GM18873 (cell line): ENCODE data around the gene PFN3.
"Not testable (repeated sequence)": the region's sequence is repeated elsewhere in the genome, so short reads cannot be mapped to it uniquely, and the experiment has no call there.

Experiments
- ATAC-seq: cut with Tn5 transposase; IDR thresholded peaks from one replicate; pipeline ENCODE4 v1.9.1; 2021; ENCODE audit warnings: mild to moderate bottlenecking, moderate library complexity, moderate number of reproducible peaks; ENCODE audit not compliant: unreplicated experiment, low FRiP score

The PFN3 gene

GRCh38 chr5:177425801-177426565 lies 25.5 kb upstream of the PFN3 start:
- ATAC-seq = peak; percentile 85

- no peak for ATAC-seq
Observed at GRCh38 chr5:177425196-177425800, 24.8 kb upstream of the PFN3 start.

- ATAC-seq = no peak
Observed at GRCh38 chr5:177423671-177424070, 23.2 kb upstream of the PFN3 start.

- ATAC-seq = no peak
Observed at GRCh38 chr5:177421062-177421798, 20.8 kb upstream of the PFN3 start.

- ATAC-seq = not testable (repeated sequence)
Observed at GRCh38 chr5:177420472-177420871, 20.0 kb upstream of the PFN3 start.

GRCh38 chr5:177419046-177419445 lies 18.6 kb upstream of the PFN3 start:
- ATAC-seq = no peak

- not testable (repeated sequence) for ATAC-seq
Observed at GRCh38 chr5:177417081-177417480, 16.6 kb upstream of the PFN3 start.

- ATAC-seq = no peak
Observed at GRCh38 chr5:177414481-177414880, 14.0 kb upstream of the PFN3 start.

- no peak for ATAC-seq
Observed at GRCh38 chr5:177412603-177413233, 12.3 kb upstream of the PFN3 start.

GRCh38 chr5:177410575-177410974 lies 10.1 kb upstream of the PFN3 start:
- ATAC-seq = no peak

- no peak for ATAC-seq
Observed at GRCh38 chr5:177409043-177409801, 8.8 kb upstream of the PFN3 start, which contains the start of gene F12. F12 (minus strand) TSS chr5:177409564; CDS start chr5:177409527, 37 bp downstream.

GRCh38 chr5:177405805-177406204 lies 5.3 kb upstream of the PFN3 start:
- no peak for ATAC-seq

- no peak for ATAC-seq
Observed at GRCh38 chr5:177405312-177405711, 4.9 kb upstream of the PFN3 start.

- ATAC-seq = no peak
Observed at GRCh38 chr5:177404641-177405179, 4.2 kb upstream of the PFN3 start.

GRCh38 chr5:177403792-177404640 lies 3.6 kb upstream of the PFN3 start:
- ATAC-seq = peak; percentile 79

- peak; percentile 13 for ATAC-seq
Observed at GRCh38 chr5:177403102-177403791, 2.8 kb upstream of the PFN3 start.

GRCh38 chr5:177402271-177403043 lies 2.0 kb upstream of the PFN3 start:
- no peak for ATAC-seq
